ENCODE results near the gene INPP4B. TPM values are rescaled to one million over a fixed set of nuclear protein-coding genes. Genes with fewer than 3 reads are reported as not detected.

INPP4B gene
- total RNA-seq, 1 experiment from 2014 or later: 14.3 TPM

- TF ChIP-seq ZFX (IDR thresholded peaks at IDR 0.05) (no peak), CBX3 (IDR thresholded peaks at IDR 0.05; ENCODE audit: low read depth) (no peak), EZH2 (IDR thresholded peaks at IDR 0.05) (no peak), EGR1 (IDR thresholded peaks at IDR 0.05; ENCODE audit: low read depth) (no peak)
- CTCF ChIA-PET: no interaction called here
- no TSS peak for BruUV-seq (replicated peaks)
- H3K9me2 ChIP-seq (ENCODE audit: insufficient read depth): 0 out of 2 replicates have a peak, but pooled peaks cover 3% of the 10 kb centered on the region
- H3K27ac ChIP-seq (ENCODE audit: low read depth, low read length): no peak overlapping the region
- H2AFZ ChIP-seq (ENCODE audit: low read depth, low read length, poor library complexity, severe bottlenecking): no peak overlapping the region
- H3K9ac ChIP-seq (ENCODE audit: low read length): no peak overlapping the region
- no peaks in the 10 kb centered on the region for H3K9me3 ChIP-seq (ENCODE audit: control insufficient read depth in 1 of 2, insufficient read depth in 1 of 2, low read depth in 1 of 2, low read length in 2 of 2)
- H3K4me3 ChIP-seq (replicated peaks in 1 of 2; ENCODE audit: low read depth in 1 of 2, low read length in 2 of 2): no peak overlapping the region
- ATAC-seq (no peak), DNase-seq (ENCODE audit: low read depth, low spot score) (no peak)
- no peaks in the 10 kb centered on the region for H3K79me2 ChIP-seq (ENCODE audit: insufficient read depth, low read length)
- POLR2A ChIA-PET: no interaction called here
- intact Hi-C loops (cut with micrococcal nuclease): no loop called here
- H3K4me2 ChIP-seq (ENCODE audit: low read length): no peak overlapping the region
- H4K20me1 ChIP-seq (ENCODE audit: insufficient read depth): no peaks in the 10 kb centered on the region
- no peaks in the 10 kb centered on the region for H3K4me1 ChIP-seq (ENCODE audit: control insufficient read depth in 1 of 2, insufficient read depth in 2 of 2, low read length in 2 of 2)
- H3K27me3 ChIP-seq (ENCODE audit: insufficient read depth, low read length): no peaks in the 10 kb centered on the region
- RAD21 ChIA-PET (ENCODE audit: low non-redundant PET in 1 of 2, low total read pairs in 2 of 2, uncharacterized antibody in 2 of 2, unreplicated experiment in 2 of 2): no interaction called here
- H3K36me3 ChIP-seq (ENCODE audit: control insufficient read depth in 1 of 2, insufficient read depth in 2 of 2, low read length in 2 of 2): no peaks in the 10 kb centered on the region
Observed at GRCh38 chr4:142428715-142429114, 417.4 kb downstream of the INPP4B start.

GRCh38 chr4:142427456-142427855, 418.6 kb downstream of the INPP4B start:
- Histone ChIP-seq H3K27me3 (ENCODE audit: insufficient read depth, low read length) (no peaks in the 10 kb centered on the region), H3K9ac (ENCODE audit: low read length) (no peak overlapping the region), H3K4me1 (ENCODE audit: control insufficient read depth in 1 of 2, insufficient read depth in 2 of 2, low read length in 2 of 2) (no peaks in the 10 kb centered on the region), H3K79me2 (ENCODE audit: insufficient read depth, low read length) (no peaks in the 10 kb centered on the region), H3K27ac (ENCODE audit: low read depth, low read length) (no peak overlapping the region), H3K4me3 (replicated peaks in 1 of 2; ENCODE audit: low read depth in 1 of 2, low read length in 2 of 2) (no peak overlapping the region), H2AFZ (ENCODE audit: low read depth, low read length, poor library complexity, severe bottlenecking) (no peak overlapping the region), H4K20me1 (ENCODE audit: insufficient read depth) (no peaks in the 10 kb centered on the region), H3K36me3 (ENCODE audit: control insufficient read depth in 1 of 2, insufficient read depth in 2 of 2, low read length in 2 of 2) (no peaks in the 10 kb centered on the region), H3K9me2 (ENCODE audit: insufficient read depth) (no peaks in the 10 kb centered on the region), H3K4me2 (ENCODE audit: low read length) (no peak overlapping the region), H3K9me3 (ENCODE audit: control insufficient read depth in 1 of 2, insufficient read depth in 1 of 2, low read depth in 1 of 2, low read length in 2 of 2) (no peaks in the 10 kb centered on the region)
- CTCF ChIA-PET: no interaction called here
- BruUV-seq (replicated peaks): no TSS peak
- intact Hi-C loops (cut with micrococcal nuclease): no loop called here
- POLR2A ChIA-PET: no interaction called here
- RAD21 ChIA-PET (ENCODE audit: low non-redundant PET in 1 of 2, low total read pairs in 2 of 2, uncharacterized antibody in 2 of 2, unreplicated experiment in 2 of 2): no interaction called here
- no peak for DNase-seq (ENCODE audit: low read depth, low spot score)
- ATAC-seq: no peak
- TF ChIP-seq POLR2AphosphoS5 (IDR thresholded peaks at IDR 0.05; ENCODE audit: low read depth, low read length) (no peak), SRF (IDR thresholded peaks at IDR 0.05; ENCODE audit: low read depth) (no peak), REST (IDR thresholded peaks at IDR 0.05; ENCODE audit: low read depth) (no peak), SP1 (IDR thresholded peaks at IDR 0.05; ENCODE audit: low read depth) (no peak), TCF7L2 (IDR thresholded peaks at IDR 0.05; ENCODE audit: borderline replicate concordance, extremely low read depth, insufficient read depth, insufficient read length) (no peak), YY1 (IDR thresholded peaks at IDR 0.05; ENCODE audit: extremely low read depth, insufficient replicate concordance, low read depth, low read length) (no peak), RAD21 (IDR thresholded peaks at IDR 0.05; ENCODE audit: low read depth) (no peak), CTCF (IDR thresholded peaks at IDR 0.05 in 2 of 3, conservative IDR thresholded peaks at IDR 0.05 in 1 of 3; ENCODE audit: borderline replicate concordance in 1 of 3, insufficient read depth in 1 of 3, low read depth in 2 of 3, low read length in 2 of 3) (no peak), MAX (IDR thresholded peaks at IDR 0.05) (no peak), ATF3 (IDR thresholded peaks at IDR 0.05) (no peak), CEBPB (IDR thresholded peaks at IDR 0.05; ENCODE audit: low read depth) (no peak), EZH2phosphoT487 (IDR thresholded peaks at IDR 0.05; ENCODE audit: borderline replicate concordance) (no peak), ELF1 (IDR thresholded peaks at IDR 0.05; ENCODE audit: borderline replicate concordance, low read depth) (no peak), EGR1 (IDR thresholded peaks at IDR 0.05; ENCODE audit: low read depth) (no peak), CBX3 (IDR thresholded peaks at IDR 0.05; ENCODE audit: low read depth) (no peak)
